Erythroblast (primary cell): ENCODE results near the gene POMP.

ENCODE experiments used
- GATA1 ChIP-seq: IDR thresholded peaks from 2 replicates; pipeline ENCODE4 v1.6.1; 2011; ENCODE audit warnings: low read depth, mild to moderate bottlenecking, control low read depth, low read length, moderate library complexity
- POLR2A ChIP-seq: IDR thresholded peaks from 2 replicates; pipeline ENCODE4 v1.6.1; 2011; ENCODE audit warnings: mild to moderate bottlenecking, low read length

DNA sequence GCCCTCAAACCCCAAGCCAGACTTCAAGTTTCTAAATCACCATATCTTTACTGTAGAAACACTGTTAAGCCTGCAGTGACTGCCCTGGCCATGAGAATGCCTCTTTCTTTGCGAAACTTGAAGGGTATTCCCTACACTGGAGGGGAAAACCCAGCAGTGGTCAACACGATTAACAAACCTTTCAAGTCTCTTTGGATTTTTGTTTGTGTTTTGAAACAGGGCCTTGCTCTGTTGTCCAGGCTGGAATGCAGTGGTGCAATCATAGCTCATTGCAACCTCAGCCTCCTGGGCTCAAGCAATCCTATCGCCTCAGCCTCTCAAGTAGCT is 17.4 kb upstream of the POMP start:
- no peak for TF ChIP-seq GATA1
- no peak for TF ChIP-seq POLR2A
